ENCODE measurements around the gene THAP8.

THAP8 gene

DNA sequence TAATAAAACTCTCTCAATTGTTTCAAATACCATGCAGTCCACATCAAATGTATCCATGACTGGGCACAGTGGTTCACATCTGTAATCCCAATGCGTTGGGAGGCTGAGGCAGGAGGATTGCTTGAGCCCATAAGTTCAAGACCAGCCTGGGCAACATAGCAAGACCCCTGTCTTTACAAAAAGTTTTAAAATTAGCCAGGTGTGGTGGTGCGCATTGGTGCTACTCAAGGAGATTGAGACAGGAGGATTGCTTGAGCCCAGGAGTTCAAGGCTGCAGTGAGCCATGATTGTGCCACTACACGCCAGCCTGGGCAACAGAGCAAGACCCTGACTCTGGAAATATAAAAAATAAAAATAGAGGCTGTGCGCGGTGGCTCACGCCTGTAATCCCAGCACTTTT lies 26.4 kb downstream of the THAP8 start:
- no peak for DNase-seq

DNA sequence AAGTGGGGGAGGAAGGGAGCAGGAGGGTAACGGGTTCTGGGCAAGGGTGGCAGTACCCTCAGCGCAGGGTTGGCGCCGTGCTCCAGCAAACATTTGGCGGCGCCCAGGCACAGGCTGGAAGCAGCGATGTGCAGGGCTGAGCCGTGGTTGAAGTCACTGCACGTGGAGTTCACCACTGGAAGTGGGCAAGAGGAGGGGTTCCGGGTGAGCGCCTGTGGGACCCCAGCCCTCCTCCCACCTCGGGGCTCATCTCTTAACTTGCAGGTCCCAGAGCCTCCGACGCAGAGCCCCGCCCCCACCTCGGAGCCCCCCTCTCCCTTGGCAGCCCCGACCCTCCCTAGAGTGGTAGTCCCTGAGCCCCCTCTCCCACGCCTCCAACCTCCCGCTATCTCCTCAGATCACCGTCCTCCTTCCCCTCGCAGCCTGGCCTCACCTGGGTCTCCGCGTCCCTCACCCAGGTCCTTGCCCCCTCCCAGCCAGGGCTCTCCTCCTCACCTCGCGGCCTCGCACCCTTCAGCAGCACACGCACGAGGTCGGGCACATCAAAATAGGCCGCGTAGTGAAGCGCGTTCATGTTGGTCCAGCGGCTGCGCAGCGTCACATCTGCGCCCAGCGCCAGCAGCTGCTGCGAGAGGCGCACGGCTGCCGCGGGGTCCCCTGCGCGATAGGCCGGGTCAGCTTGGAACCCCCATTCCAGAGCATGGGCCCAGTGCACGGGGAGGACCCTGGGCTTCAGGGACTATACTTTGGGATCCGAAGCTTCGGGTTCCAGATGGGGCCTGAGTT lies 27.8 kb downstream of the THAP8 start:
- no peak for DNase-seq

GRCh38 chr19:36025541-36025940 lies 28.5 kb downstream of the THAP8 start:
- no peak for DNase-seq

- no peak for DNase-seq
These were observed 30.7 kb downstream of the THAP8 start for GRCh38 chr19:36023432-36023831.

DNA sequence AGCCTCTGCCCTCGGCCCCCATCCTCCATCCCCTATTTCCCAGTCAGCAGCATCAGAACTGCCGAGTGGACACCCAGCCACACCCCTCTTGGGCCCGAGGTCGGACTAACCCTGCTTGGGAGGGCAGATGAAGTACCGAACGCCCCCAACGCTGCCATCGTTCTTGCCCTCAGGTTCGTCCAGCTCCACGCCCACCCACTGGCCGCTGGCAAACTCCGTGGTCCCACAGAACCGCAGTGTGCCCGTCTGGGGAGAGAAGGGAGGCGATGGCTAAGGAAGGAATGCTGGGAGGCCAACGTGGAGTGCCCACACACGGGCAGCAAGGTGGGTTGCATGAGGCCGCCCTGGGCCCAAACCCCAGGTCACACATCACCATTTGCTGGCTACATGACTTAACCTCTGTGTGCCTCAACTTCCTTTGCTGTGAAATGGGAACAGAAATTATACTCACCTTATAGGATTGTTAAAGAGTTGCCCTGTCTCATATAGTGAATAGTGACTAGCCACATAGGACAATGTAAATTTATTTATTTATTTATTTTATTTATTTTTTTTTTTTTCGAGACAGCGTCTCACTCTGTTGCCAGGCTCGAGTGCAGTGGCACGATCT lies 34.9 kb downstream of the THAP8 start:
- DNase-seq, result no peak

GRCh38 chr19:36014012-36014924 lies 39.8 kb downstream of the THAP8 start, which contains the start of gene ALKBH6:
ALKBH6 (minus strand) TSS chr19:36014213; CDS start chr19:36013397, 816 bp downstream.
- DNase-seq, result peak; percentile 99

- DNase-seq, result no peak
These were observed 40.6 kb downstream of the THAP8 start for GRCh38 chr19:36013280-36014011.

DNA sequence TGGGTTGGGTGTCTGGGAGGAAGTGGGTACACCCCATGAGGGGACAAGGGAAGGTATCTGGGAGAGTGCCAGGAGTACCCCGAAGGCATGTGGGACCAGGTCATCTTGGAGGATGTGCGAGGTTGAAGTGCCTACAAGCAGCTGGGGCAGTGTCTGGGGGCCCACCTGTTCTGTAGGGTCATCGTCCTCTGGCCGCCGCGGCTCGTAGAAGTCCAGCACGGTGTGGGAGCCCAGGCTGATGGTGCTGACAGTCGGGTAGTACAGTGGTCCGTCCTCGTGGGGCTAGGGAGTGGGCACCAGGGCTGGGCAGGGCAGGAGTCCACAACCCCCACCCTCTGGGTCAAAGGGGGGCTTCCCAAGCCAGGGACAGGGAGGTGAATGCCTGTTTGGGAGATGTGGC lies 43.7 kb downstream of the THAP8 start:
- DNase-seq, result no peak

DNA sequence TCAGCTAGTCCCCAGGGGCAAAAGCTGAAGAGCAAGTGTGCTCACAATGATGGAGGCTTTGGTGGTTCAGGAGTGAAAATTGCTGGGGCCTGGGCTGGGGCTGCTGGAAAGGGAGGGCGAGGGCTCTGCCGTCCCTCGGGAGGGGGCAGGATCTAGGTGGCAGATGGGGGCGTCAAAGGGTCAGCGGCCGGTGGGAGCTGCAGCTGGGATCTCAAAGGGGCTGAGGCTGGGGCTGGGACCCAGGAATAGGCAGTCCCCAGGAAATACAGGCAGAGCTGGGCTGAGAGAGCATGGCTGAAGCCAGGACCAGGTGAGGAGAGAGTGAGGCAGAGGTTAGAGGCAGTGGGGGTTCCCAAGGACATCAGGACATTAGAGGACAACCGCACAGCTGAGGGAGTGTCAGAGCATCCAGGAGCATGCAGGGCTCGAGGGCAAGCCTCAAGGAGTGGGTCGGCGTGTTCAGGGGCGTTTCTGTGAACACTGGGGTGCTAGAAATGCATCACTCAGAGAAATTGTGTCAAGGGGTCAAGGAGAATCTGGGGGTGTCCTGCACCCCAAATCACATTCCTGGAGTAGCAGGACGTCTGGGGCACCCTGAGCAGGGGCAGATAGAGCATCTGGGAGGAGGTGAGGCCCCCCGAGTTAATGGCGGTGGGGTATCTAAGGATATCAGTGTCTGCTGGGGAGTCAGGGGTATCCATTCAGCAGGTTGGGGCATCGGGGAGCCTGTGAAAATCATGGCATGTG lies 44.3 kb downstream of the THAP8 start:
- DNase-seq, result no peak

- peak; percentile 32 for DNase-seq
These were observed 44.9 kb downstream of the THAP8 start for GRCh38 chr19:36009220-36009619.

DNA sequence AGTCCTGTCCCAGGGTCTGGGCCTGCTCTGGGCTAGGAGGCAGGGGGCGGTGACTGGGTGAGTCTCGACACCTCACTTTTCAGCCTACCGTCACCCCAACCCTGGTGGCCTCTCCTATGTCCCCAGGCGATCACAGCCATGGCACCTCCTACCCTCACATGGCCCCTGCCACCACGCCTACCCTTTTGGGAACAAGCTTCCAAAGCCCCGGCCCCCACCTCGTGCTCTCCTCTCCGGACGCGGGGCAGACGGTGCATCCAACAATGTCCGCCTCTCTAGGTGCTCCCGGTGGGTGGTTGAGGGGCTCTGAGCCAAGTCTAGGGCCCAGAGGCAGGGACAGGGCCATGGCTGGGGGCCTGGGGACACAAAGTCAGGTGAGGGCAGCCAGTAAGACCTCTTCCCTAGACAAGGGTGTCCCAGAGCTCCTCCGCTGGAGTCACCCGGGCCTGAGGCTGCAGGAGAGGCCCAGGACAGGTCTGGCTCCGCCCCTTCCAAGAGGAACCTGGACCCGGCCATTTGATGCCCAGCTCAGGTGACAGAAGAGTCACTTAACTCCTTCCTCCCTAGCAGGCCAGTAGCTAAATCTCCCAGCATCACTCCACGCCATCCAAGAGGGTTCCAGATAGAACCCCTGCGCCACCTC lies 45.6 kb downstream of the THAP8 start, which contains the start of gene SYNE4:
Gene SYNE4, minus strand, starts transcription at position 478 of the 643 bp plus-strand sequence. Its CDS starts 132 bp downstream, at position 346.
- no peak for DNase-seq

DNA sequence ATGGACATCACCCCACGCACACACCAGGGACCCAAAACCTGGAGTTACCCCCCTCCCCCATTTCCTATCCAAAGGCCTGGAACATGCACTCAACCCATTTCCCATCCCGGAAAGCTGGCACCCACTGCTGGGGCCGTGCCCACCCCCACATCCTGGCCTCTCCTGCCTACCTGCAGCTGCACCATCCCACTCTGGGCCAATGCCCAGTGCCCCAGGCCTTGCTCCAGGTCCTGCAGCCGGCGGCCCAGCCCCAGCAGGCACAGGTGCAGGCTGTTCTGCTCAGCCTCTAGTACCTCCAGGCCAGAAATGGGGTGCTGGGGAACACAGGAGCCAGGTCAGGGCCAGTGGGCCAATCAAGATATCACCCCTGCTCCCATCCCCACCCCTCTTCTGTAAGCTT lies 47.1 kb downstream of the THAP8 start:
- no peak for DNase-seq

- no peak for DNase-seq
These were observed 50.8 kb downstream of the THAP8 start for GRCh38 chr19:36003284-36003683.

- no peak for DNase-seq
These were observed 52.5 kb downstream of the THAP8 start for GRCh38 chr19:36001605-36002004.

GRCh38 chr19:35996777-35997176 lies 57.3 kb downstream of the THAP8 start:
- DNase-seq, result no peak

DNA sequence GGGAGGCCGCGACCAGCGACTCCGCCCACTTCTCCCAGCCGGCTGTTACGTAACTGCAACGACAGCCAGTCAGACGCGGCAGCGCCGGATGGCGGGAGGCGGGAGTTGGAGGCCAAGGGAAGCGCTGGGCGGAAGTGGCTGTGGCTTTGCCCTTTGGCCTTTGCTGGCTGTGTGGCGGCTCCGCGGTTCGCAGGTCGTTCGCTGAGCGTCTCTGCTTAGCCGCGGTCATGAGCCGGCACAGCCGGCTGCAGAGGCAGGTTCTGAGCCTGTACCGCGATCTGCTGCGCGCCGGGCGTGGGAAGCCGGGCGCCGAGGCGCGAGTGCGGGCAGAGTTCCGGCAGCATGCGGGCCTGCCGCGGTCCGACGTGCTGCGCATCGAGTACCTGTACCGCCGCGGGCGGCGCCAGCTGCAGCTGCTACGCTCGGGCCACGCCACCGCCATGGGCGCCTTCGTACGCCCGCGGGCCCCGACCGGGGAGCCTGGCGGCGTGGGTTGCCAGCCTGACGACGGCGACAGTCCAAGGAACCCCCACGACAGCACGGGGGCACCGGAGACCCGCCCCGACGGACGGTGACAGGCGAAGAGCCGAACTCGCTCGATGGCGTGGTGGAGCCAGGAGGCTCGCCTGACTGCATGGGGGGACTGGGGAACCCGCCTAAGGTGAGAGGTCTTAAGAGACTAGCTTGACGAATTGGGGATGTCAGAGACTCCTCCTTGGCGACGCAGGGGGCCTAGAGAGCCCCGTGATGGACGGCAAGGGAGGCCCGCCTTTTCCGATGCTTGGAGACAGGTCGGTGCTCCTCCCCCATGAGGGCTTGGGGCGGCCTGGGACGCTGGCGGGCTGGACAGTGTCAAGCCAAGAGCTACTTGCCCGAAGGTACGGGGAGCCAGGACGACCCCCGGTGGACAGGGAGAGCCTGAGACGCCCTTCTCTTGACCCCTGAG lies 58.8 kb downstream of the THAP8 start, which contains the start of gene SDHAF1:
Gene SDHAF1, plus strand, starts transcription at position 141 of the 946 bp plus-strand sequence. Its CDS starts 87 bp downstream, at position 228.
- peak; percentile 90 for DNase-seq

GRCh38 chr19:35993923-35994598 lies 60.0 kb downstream of the THAP8 start:
- DNase-seq, result no peak

GRCh38 chr19:35992907-35993765 lies 60.9 kb downstream of the THAP8 start:
- DNase-seq, result no peak
